HFF-Myc (cell line): ENCODE data around the gene OR1F1.
A peak's percentile ranks its signal among the peaks of the same experiment; 100 is the strongest.

Experiments used
- DNase-seq: peaks from one replicate; pipeline ENCODE4 v3.0.0-alpha.2; 2011; ENCODE audit warnings: low read depth; ENCODE audit errors: extremely low read depth
- H3K4me3 ChIP-seq: replicated peaks from 2 replicates; pipeline ENCODE4 v1.5.1; 2011; ENCODE audit warnings: low read depth, mild to moderate bottlenecking, control low read depth, low read length
- TF ChIP-seq, protein P1 (sequence below): IDR thresholded peaks from 2 replicates; pipeline ENCODE4 v1.5.1; 2012; ENCODE audit warnings: mild to moderate bottlenecking, low read depth, low read length, control low read depth; ENCODE audit errors: missing control alignments

OR1F1 gene

DNA sequence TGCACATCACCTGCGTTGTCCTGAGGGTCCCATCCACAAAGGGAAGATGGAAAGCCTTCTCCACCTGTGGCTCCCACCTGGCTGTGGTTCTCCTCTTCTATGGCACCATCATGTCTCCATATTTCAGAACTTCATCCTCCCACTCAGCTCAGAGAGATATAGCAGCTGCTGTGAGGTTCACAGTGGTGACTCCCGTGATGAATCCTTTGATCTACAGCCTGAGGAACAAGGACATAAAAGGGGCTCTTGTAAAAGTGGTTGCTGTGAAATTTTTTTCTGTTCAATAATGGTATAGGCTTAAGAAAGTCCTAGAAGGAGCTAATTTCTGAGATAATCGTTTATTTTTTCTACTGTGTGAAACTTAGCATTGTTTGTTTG lies 28.2 kb downstream of the OR1F1 start:
- no peak overlapping the region for H3K4me3 ChIP-seq
- TF ChIP-seq, protein P1, sequence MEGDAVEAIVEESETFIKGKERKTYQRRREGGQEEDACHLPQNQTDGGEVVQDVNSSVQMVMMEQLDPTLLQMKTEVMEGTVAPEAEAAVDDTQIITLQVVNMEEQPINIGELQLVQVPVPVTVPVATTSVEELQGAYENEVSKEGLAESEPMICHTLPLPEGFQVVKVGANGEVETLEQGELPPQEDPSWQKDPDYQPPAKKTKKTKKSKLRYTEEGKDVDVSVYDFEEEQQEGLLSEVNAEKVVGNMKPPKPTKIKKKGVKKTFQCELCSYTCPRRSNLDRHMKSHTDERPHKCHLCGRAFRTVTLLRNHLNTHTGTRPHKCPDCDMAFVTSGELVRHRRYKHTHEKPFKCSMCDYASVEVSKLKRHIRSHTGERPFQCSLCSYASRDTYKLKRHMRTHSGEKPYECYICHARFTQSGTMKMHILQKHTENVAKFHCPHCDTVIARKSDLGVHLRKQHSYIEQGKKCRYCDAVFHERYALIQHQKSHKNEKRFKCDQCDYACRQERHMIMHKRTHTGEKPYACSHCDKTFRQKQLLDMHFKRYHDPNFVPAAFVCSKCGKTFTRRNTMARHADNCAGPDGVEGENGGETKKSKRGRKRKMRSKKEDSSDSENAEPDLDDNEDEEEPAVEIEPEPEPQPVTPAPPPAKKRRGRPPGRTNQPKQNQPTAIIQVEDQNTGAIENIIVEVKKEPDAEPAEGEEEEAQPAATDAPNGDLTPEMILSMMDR, result no peak
- DNase-seq, result no peak

DNA sequence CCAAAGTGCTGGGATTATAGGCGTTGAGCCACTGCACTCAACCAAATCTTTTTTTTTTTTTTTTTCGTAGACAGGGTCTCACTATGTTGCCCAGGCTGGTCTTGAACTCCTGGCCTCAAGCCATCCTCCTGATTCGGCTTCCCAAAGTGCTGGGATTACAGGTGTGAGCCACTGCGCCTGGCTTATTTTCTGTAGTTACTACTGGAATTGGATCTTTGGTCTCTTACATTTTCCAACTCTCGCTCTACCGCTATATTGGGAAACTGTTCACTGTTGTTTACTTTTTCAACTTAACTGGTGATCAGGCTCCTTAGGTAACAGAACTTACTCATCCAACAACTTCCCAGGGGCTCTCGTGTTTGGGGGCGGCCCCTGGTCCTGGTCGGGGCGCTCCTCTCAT lies 32.8 kb downstream of the OR1F1 start:
- H3K4me3 ChIP-seq, result no peak overlapping the region
- TF ChIP-seq, protein P1, result no peak
- DNase-seq, result no peak

DNA sequence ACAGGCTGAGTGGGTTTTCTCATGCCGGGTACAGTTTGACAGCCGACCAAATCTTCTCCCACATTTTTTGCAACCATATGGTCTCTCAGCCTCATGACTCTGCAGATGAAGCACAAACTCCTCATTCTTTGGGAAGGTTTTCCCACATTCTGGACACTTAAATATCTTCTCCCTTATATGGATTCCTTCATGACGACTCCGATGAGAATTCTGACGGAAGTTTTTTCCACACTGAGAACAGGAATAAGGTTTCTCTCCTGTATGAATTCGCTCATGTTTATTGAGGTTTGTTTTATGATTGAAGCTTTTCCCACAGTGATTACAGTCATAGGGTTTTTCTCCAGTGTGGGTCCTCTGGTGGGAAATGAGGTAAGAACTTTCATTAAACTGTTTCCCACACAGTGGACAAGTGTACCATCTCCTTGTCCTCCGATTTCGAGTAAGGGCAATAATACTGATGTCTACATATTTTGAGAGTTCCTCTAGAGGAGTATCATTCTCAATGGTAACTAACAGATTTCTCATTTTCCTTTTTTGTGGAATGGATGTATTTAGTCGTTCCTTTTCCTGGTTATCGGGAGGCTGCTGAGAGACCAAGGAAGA lies 36.0 kb downstream of the OR1F1 start:
- H3K4me3 ChIP-seq, result no peak overlapping the region

DNA sequence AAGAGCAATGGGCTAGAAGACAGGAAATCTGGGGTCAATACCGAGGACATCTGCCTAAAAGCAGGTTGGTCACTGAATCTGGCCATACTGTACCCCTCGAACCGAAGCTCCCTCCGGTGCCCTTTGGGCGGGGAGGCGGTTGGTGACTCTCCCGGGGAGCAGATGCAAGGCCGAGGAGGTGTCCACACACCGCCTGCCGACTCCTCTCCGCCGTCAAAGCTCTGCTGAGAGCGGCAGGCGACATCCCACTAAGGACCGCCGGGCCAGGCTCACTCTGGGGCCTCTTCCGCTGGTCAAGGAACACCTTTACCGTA lies 46.5 kb downstream of the OR1F1 start:
- TF ChIP-seq, protein P1, result no peak
- H3K4me3 ChIP-seq, result peak overlapping the region; percentile 93
- no peak for DNase-seq

More for the DNA sequence above, 36.0 kb downstream of the OR1F1 start:
- TF ChIP-seq, protein P1, result no peak
- DNase-seq, result no peak

DNA sequence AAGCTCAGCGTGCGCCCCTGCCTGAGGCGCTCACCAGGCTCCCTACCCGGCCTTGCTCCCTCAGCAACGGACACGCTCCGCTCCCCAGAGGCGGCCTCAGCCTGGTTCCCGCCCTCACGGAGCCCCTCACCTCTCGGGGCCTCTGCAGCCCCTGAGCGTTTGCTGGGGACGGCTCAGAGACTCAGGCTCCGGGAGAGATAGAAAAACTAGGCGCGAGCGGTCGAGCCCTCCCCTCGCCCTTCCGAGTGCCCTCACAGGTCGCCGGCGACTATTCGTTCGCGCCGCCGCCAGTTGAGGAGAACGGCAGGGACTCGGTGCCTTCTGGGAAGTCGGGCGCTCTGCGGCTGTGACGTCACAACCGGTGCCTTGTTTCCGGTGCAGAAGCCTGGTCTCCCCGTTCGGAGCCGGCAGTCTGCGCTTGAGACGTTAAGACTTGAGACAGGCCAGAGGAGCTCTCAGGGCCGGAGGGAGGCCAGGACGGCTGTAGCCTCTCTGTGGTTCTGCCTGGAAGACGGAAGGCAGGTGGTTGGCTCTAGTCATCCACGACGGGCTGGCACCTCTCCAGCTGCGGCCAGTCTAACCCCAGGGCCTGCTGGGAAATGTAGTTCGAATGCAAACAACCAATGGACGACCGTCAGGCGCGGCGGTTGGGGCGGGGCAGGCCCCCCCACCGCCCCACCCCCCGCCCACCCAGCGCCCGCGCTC lies 47.0 kb downstream of the OR1F1 start, which contains the start of gene ZNF200:
TSS of gene ZNF200 (minus strand) at position 302 of the 705 bp plus-strand sequence. CDS start 1,403 bp downstream, outside the sequence.
- H3K4me3 ChIP-seq, result peak within 1 kb of the TSS; percentile 93
- DNase-seq, result peak; percentile 74
- TF ChIP-seq, protein P1, result no peak

DNA sequence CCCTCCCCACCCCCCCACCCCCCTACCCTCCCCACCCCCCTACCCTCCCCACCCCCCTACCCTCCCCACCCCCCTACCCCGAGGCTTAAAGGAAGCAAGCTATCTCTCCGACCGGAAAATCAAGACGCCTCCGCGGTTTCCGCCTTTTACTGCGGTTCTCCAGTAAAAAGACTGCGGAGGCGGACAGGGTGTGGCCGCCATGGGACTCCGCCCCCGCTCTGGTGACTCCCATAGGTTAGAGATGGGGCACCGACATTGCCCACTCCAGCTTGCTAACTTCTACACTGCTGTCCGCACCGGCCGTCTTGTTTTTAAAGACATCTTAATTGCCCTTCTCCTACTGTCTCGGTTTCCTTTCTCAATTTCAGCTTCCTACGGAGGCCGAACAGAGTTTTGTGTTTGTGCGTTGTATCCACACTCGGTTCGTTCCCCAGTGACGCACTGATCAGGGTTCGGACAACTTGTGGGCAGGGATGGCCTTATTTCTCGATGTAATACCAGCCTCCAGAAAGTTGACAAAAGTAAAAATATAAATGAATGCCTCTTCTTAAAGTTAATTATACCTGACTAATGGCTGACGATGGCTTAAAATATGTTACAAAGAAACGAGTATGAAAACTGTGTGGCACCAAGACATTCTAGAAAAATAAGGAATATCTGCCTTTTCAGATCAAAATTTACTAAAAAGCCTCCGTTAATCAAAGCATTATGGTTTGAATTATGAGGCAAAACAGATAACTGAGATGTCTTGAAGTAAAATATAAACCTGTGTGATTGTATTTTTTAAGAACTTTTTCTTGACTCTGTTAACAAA lies 48.1 kb downstream of the OR1F1 start:
- no peak for DNase-seq
- H3K4me3 ChIP-seq, result no peak overlapping the region
- TF ChIP-seq, protein P1, result no peak
